Activated T-cell treated with anti-CD3 and anti-CD28 coated beads, Interleukin-2, amount 50 U/mL, for 48 hours (primary cell): ENCODE results near the gene NEURL1B.
"Not testable (repeated sequence)": the region's sequence is repeated elsewhere in the genome, so short reads cannot be mapped to it uniquely, and the experiment has no call there.

ENCODE experiments used
- DNase-seq, 2 experiments: peaks; one replicate each; pipeline ENCODE4 v3.0.0-alpha.2; 2020

The NEURL1B gene

DNA sequence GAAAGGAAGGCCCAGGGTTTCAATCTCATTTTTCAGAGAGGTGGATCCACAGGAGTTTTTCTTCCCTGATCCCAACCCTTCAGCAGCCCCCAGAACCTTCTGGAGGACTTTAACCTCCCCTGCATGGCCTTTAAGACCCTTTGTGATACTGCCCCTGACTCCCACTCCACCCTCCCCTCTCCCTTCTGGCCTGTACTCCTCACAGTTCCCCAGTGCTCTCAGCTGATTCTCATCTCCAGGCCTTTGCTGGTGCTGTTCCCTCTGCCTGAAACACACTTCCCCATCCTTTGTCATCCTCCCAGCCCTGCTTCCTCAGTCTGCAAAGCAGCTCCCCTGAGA is 18.5 kb downstream of the NEURL1B start:
- DNase-seq: no peak

GRCh38 chr5:172659909-172660628 is 19.0 kb downstream of the NEURL1B start:
- no peak for DNase-seq

DNA sequence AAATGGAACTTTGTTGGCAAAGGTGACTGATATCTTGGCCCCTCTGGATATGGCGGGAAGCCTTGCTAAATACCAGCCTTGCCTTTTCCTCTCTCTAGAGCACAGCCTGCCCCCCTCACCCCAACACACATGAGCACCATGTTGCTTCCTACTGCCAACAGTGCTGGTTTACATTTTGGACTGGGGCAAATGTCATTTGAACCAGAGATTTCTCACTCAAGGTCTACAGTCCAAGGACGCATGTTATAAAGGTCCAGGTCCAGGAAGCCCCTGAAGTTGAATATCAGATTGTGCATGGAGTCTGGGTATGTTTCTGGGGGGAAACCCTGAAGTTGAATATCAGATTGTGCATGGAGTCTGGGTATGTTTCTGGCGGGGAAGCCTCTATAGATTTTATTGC is 19.9 kb downstream of the NEURL1B start:
- no peak for DNase-seq

- DNase-seq: no peak
Measured at GRCh38 chr5:172661526-172661925, 20.5 kb downstream of the NEURL1B start.

DNA sequence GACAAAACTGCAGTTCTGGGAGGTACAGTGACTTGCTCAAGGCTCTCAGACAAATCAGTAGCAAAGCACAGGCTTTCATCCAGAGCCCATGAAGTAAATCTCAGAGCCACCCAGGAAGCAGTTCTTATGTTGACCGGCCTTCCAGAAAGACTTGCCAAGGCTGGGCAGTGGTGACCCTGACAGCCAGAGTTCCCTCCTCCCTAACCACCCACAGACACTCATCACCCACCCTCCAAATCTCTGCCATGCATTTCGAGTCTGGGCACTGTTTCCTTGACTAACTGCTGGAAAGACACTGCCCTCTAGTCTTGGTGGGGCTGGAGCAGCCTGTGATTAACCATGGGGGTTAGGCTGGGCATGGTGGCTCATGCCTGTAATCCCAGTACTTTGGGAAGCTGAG is 21.5 kb downstream of the NEURL1B start:
- no peak for DNase-seq

DNA sequence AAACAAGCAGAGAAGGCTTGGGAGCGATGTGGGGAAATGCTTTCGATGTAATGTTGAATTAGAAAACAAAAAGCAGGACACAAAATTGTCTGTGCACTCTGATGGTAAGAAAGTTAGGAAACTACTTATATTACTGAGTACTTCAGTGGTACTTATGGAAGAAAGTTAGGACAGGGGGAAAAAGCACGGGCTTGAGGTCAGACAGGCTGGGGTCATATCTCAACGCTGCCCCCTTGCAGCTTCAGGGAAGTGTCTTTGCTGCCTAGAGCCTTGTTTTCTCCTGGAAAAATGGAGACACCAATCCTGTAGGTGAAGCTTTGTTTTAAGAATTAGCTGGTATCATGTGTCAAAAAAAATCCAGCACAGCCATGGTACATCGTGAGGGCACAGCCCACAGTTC is 23.0 kb downstream of the NEURL1B start:
- DNase-seq: no peak

DNA sequence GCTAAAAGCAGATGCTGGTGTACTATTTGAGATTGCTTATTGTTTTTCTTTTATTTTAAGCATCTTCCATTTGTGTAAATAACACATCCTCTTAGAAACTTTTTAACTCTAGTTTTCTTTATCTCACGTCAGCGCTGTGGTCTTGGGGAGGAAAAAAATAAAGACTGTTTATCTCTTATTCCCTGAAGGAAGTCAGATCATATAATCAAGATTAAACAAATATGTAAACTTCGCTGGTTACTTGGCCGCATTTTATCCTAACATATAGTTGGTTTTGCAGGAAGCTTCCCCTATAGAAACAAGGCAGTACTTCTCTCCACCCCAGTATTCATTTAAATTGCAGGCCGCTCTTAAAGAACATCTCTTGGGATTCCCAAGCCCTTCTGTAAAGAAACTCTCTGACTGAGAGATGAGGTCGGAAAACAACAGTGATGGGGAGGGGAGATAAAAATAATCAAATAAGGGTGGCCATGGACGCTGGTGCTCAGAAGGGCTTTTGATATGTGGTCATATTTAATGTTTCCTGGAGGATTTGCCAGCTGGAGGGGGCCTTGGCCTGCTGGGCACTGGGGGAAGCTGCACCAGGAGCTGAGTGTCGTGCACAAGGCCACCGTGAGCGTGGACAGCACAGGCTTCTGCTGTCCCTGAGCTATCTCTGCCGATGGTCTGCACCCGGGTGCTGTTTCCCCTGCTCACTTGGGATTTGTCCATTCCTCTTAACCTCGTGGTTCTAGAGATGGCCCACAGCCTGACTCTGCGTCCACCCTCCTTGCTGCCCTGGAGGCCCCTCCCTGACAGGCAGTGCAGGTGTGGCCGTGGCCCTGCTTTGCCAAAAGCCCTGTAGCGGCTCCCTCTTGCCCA is 23.8 kb downstream of the NEURL1B start:
- DNase-seq: no peak

DNA sequence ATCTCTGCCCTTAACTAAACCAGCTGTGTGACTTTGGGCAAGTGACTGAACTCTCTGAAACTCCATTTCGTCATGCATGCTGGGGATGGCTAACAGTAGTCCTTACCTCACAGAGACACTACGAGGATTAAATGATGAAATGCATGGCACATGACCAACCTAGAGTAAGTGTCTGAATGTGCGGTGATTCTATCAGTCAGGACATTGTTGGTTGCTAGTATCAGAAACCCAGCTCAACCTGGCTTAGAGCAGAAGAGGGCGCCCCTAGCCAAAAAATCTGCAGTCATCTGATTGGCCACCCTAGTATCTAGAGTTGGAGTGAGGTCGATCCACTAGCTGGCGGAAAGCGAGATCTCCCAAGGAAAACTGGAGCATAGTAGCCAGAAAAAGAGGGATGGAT is 25.2 kb downstream of the NEURL1B start:
- DNase-seq: no peak

GRCh38 chr5:172667786-172668593 is 26.9 kb downstream of the NEURL1B start:
- DNase-seq: no peak

DNA sequence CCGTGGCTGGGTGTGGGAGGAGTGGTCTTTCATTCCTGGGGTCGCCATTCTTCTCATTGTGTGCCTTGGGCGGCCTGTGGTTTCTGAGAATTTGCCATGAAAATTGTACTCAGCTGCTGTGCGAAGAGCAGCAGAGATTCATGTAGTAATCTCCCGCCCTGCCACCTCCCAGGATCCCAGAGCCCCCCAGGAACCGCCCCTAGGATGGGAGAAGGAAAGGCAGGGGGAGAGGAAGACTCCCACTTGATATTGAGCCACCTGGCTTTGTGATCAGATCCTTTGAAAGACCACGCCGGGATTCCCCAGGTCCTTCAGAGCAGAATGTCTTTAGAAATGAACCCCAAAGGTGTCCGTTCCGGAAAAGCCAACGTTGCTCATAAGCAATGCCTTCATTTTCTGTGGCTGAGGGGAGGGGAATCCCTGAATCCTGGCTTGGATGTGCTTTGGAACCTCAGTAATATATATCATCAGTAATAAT is 27.6 kb downstream of the NEURL1B start:
- no peak for DNase-seq

DNA sequence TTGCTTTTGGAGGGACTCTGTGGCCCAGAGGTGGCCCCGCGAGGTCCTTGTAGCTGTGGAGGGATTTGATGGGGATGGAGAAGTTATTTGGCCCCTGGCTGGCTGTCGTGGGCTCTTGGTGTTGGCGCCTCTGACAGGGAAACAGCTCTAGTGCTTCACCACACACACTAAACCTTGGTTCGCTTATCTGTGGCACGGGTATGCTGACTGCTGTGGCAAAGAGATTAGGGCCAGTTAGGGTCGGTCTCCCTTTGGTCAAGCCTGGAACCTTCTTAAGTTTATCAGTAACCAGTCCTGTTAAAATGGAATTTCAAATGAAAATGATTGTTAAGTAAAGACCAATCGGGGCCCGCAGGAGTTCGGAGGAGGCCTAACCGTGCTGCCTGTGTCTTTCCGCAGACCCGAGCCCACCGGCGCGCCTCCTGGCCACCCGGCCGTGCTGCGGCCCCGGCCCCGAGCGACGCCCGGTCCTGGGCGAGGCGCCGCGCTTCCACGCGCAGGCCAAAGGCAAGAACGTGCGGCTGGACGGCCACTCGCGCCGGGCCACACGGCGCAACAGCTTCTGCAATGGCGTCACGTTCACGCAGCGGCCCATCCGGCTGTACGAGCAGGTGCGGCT is 28.4 kb downstream of the NEURL1B start:
- DNase-seq: no peak

- no peak for DNase-seq
Measured at GRCh38 chr5:172670005-172670402, 28.9 kb downstream of the NEURL1B start.

- no peak for DNase-seq
Measured at GRCh38 chr5:172670444-172670843, 29.4 kb downstream of the NEURL1B start.

DNA sequence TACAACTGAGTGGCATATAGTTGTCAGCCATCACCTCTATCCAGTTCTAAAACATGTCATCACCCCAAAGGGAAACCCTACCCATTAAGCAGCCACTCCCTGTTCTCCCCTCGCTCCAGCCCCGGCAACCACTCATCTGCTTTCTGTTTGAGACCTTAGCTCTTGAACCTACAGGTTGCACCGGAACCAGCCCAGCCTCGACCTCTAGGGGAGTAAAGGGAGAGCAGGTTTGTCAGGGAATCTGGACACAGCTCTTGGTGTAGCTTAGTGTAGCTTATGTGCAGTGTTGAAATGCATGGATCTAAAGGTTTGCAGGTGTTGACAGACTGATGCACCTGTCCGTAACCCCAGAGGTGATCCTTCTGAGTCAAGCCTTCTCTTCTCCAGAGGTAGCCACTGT is 30.0 kb downstream of the NEURL1B start:
- DNase-seq: no peak

GRCh38 chr5:172672681-172673080 is 31.6 kb downstream of the NEURL1B start:
- DNase-seq: no peak

GRCh38 chr5:172674155-172674554 is 33.1 kb downstream of the NEURL1B start:
- no peak for DNase-seq

GRCh38 chr5:172676914-172677475 is 35.9 kb downstream of the NEURL1B start:
- DNase-seq: no peak

- DNase-seq: not testable (repeated sequence)
Measured at GRCh38 chr5:172678362-172678874, 37.4 kb downstream of the NEURL1B start.

DNA sequence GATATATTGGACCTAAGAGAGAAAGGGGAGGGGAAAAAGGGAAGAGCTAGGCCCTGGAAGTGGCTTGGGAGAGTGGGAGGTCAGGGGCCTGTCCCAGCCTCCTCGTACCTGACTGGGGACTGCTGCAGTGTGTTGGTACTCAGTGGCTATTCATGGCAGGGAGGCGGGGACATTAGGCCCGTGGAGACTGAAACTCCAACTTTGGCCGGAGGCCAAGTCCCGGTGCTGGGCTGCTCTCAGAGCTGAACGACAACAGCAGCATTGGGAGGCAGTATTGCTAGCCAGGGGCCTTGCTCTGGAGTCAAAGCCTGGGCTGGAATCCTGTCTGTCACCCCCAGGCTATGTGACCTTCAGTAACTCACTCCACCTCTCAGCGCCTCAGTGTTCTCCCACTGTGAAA is 37.8 kb downstream of the NEURL1B start:
- DNase-seq: no peak

DNA sequence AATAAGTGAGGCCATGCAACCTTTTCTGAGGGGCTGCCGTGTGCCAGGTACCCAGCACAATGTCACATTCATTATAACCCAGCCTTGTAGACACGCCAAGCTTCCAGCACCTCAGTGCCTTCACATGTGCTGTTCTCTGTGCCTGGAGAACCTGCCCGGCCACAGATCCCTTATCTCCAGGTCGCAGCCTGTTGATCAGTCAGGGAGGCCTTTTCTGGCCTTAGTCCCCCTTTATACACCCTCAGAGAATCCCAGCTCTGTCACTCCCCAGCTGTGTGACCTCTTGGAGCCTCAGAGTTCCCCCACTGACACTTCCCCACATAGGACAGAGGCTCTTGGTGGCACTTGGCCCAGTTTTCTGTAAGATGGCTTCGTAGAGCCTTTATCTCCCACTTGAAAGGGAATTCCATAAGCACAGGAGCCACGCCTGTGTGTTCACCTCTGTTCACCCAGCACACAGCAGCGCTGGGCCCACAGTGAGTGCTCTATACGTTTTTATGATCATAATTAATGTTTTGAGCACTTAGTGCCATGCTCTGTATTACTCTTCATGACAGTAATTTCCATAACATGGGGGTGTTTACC is 38.7 kb downstream of the NEURL1B start:
- DNase-seq: no peak

DNA sequence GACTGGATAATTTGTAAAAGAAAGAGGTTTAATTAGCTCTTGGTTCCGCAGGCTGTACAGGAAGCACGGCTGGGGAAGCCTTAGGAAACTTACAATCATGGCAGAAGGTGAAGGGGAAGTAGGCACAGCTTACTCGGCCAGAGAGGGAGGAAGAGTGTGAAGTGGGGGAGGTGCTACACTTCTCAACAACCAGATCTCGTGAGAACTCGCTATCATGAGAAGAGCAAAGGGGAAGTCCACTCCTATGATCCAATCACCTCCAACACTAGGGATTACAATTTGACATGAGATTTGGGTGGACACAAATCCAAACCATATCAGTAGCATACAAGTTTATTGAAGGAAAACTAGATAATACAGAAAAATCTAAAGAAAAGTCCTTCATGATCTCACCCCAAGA is 39.9 kb downstream of the NEURL1B start:
- DNase-seq: no peak

- no peak for DNase-seq
Measured at GRCh38 chr5:172681421-172681820, 40.4 kb downstream of the NEURL1B start.
